ENCODE data around the gene SYF2. TPM values are rescaled to one million over a fixed set of nuclear protein-coding genes. Genes with fewer than 3 reads are reported as not detected.

SYF2 gene
- total and polyA plus RNA-seq, 2 of the 13 experiments (the other 11 are each of a cell fraction or from before 2014, with no cell fraction given) = 17.8 to 34.1 TPM

GRCh38 chr1:25217015-25217414 is 15.3 kb downstream of the SYF2 start:
- no TSS peak for BruUV-seq (replicated peaks)
- WGBS (ENCODE audit: low lambda C conversion rate) = 77% methylated on average over 3 of the region's 3 CpGs

GRCh38 chr1:25216123-25216522 is 16.2 kb downstream of the SYF2 start:
- no peak overlapping the region for H2AFZ ChIP-seq (ENCODE audit: low read length)
- ChIA-PET POLR2A (no interaction called here), CTCF (ENCODE audit: low intra/inter-chr PET ratio, low total read pairs) (no interaction called here)
- ATAC-seq (no peak), DNase-seq (ENCODE audit: low spot score) (no peak), FAIRE-seq (no peak)
- no peak overlapping the region for H3K27ac ChIP-seq (ENCODE audit: extremely low read length, insufficient read depth, low read length)
- no peak for TF ChIP-seq AHR (CRISPR knock-in tag; IDR thresholded peaks at IDR 0.05)
- TF ChIP-seq ZNF615 (CRISPR knock-in tag; IDR thresholded peaks at IDR 0.05; ENCODE audit: borderline replicate concordance) = no peak
- no peak for TF ChIP-seq ZNF414 (CRISPR knock-in tag; IDR thresholded peaks at IDR 0.05)
- TF ChIP-seq MED8 (CRISPR knock-in tag; IDR thresholded peaks at IDR 0.05; ENCODE audit: insufficient replicate concordance) = no peak
- H3K9ac ChIP-seq (ENCODE audit: insufficient read depth, low read depth, low read length) = no peak overlapping the region
- in situ Hi-C loops (cut with HindIII; ENCODE audit: extremely low pct_ligation_motif_present, low pct_unique_long_range_greater_than_20kb) = no loop called here
- no peaks in the 10 kb centered on the region for H3K27me3 ChIP-seq (ENCODE audit: control insufficient read depth in 1 of 2, insufficient read depth in 2 of 2, low read length in 2 of 2)
- H3K36me3 ChIP-seq (replicated peaks in 1 of 2; ENCODE audit: control insufficient read depth in 1 of 2, insufficient read depth in 2 of 2, low read length in 2 of 2) = no peaks in the 10 kb centered on the region
- WGBS (ENCODE audit: low lambda C conversion rate) = 70% methylated on average over 4 of the region's 4 CpGs
- intact Hi-C loops (cut with micrococcal nuclease; ENCODE audit: unreplicated experiment) = no loop called here
- no TSS peak for BruUV-seq (replicated peaks)
- no peaks in the 10 kb centered on the region for H3K9me3 ChIP-seq (ENCODE audit: low read length)
- H4K20me1 ChIP-seq (ENCODE audit: insufficient read depth, low read length) = no peaks in the 10 kb centered on the region
- peaks cover 44% of the 10 kb centered on the region for H3K4me1 ChIP-seq (ENCODE audit: insufficient read depth, low read length)
- H3K4me3 ChIP-seq (replicated peaks in 1 of 3; ENCODE audit: insufficient read depth in 1 of 3, low read depth in 2 of 3, low read length in 3 of 3) = no peak overlapping the region
- no peaks in the 10 kb centered on the region for H3K79me2 ChIP-seq (ENCODE audit: insufficient read depth, low read length)
- no peak overlapping the region for H3K4me2 ChIP-seq (ENCODE audit: low read depth, low read length)

More at GRCh38 chr1:25217015-25217414, 15.3 kb downstream of the SYF2 start:
- no peaks in the 10 kb centered on the region for H3K27me3 ChIP-seq (ENCODE audit: control insufficient read depth in 1 of 2, insufficient read depth in 2 of 2, low read length in 2 of 2)
- no peaks in the 10 kb centered on the region for H4K20me1 ChIP-seq (ENCODE audit: insufficient read depth, low read length)
- H3K4me2 ChIP-seq (ENCODE audit: low read depth, low read length) = no peak overlapping the region
- TF ChIP-seq SUZ12 (IDR thresholded peaks at IDR 0.05; ENCODE audit: low read depth, low read length) (no peak), RNF219 (CRISPR knock-in tag; IDR thresholded peaks at IDR 0.05) (no peak), KAT7 (CRISPR knock-in tag; IDR thresholded peaks at IDR 0.05; ENCODE audit: borderline replicate concordance) (no peak)
- ChIA-PET POLR2A (interaction anchor here (0.9 kb wide), 1 partner anchor 15 kb away, joined by 4 read pairs; the partner anchor contains the start of gene SYF2), CTCF (ENCODE audit: low intra/inter-chr PET ratio, low total read pairs) (no interaction called here)
- H2AFZ ChIP-seq (ENCODE audit: low read length) = no peak overlapping the region
- no peaks in the 10 kb centered on the region for H3K9me3 ChIP-seq (ENCODE audit: low read length)
- no peaks in the 10 kb centered on the region for H3K79me2 ChIP-seq (ENCODE audit: insufficient read depth, low read length)
- no peak overlapping the region for H3K4me3 ChIP-seq (replicated peaks in 1 of 3; ENCODE audit: insufficient read depth in 1 of 3, low read depth in 2 of 3, low read length in 3 of 3)
- FAIRE-seq = no peak
- peaks cover 35% of the 10 kb centered on the region for H3K4me1 ChIP-seq (ENCODE audit: insufficient read depth, low read length)
- no peak overlapping the region for H3K9ac ChIP-seq (ENCODE audit: insufficient read depth, low read depth, low read length)
- H3K36me3 ChIP-seq (replicated peaks in 1 of 2; ENCODE audit: control insufficient read depth in 1 of 2, insufficient read depth in 2 of 2, low read length in 2 of 2) = peaks cover 0 to 5% of the 10 kb centered on the region in 2 experiments; a peak in 1 of 5 replicates
- intact Hi-C loops (cut with micrococcal nuclease; ENCODE audit: unreplicated experiment) (no loop called here), in situ Hi-C loops (cut with HindIII; ENCODE audit: extremely low pct_ligation_motif_present, low pct_unique_long_range_greater_than_20kb) (no loop called here)
- no peak for ATAC-seq
- no peak overlapping the region for H3K27ac ChIP-seq (ENCODE audit: extremely low read length, insufficient read depth, low read length)
- DNase-seq (ENCODE audit: low spot score) = no peak

Measured in HepG2 (cell line).